Endodermal cell (in vitro differentiated cells): ENCODE measurements around the gene CCDC192. TPM values are rescaled to one million over a fixed set of nuclear protein-coding genes. Genes with fewer than 3 reads are reported as not detected.
A peak's percentile ranks its signal among the peaks of the same experiment; 100 is the strongest.

Source experiments
- DNase-seq: peaks from one replicate; pipeline ENCODE4 v3.0.0-alpha.2; 2017
- H3K27ac ChIP-seq: 2 replicates; pipeline ENCODE4 v1.5.1; 2013; ENCODE audit warnings: mild to moderate bottlenecking, low read depth, low read length, moderate library complexity
- H3K27me3 ChIP-seq: 2 replicates; pipeline ENCODE4 v1.6.1; 2013; ENCODE audit warnings: mild to moderate bottlenecking, low read length, moderate library complexity; ENCODE audit not compliant: insufficient read depth, control insufficient read depth, poor library complexity, severe bottlenecking
- H3K36me3 ChIP-seq: 2 replicates; pipeline ENCODE4 v1.7.0; 2013; ENCODE audit warnings: mild to moderate bottlenecking, low read length, moderate library complexity; ENCODE audit not compliant: control insufficient read depth, insufficient read depth
- H3K4me1 ChIP-seq: one replicate; pipeline ENCODE4 v1.7.0; 2013; ENCODE audit warnings: low read length; ENCODE audit not compliant: control insufficient read depth, insufficient read depth
- H3K4me3 ChIP-seq: 2 replicates; pipeline ENCODE4 v1.5.1; 2013; ENCODE audit warnings: mild to moderate bottlenecking, low read length, moderate library complexity
- H3K9ac ChIP-seq: 2 replicates; pipeline ENCODE4 v1.6.1; 2013; ENCODE audit warnings: mild to moderate bottlenecking, low read length, moderate library complexity; ENCODE audit not compliant: poor library complexity, severe bottlenecking; ENCODE audit errors: extremely low read depth
- H3K9me3 ChIP-seq: 2 replicates; pipeline ENCODE4 v1.6.1; 2013; ENCODE audit warnings: mild to moderate bottlenecking, low read length, moderate library complexity; ENCODE audit not compliant: control insufficient read depth
- H3K27ac Mint-ChIP-seq: 2 replicates; pipeline ENCODE4 v1.8.0; 2020; ENCODE audit warnings: mixed read lengths
- H3K27me3 Mint-ChIP-seq: 2 replicates; pipeline ENCODE4 v1.8.0; 2021; ENCODE audit warnings: mild to moderate bottlenecking, mixed read lengths; ENCODE audit not compliant: insufficient read depth
- H3K36me3 Mint-ChIP-seq: 2 replicates; pipeline ENCODE4 v1.8.0; 2020; ENCODE audit warnings: low read depth, mixed read lengths
- H3K4me1 Mint-ChIP-seq: 2 replicates; pipeline ENCODE4 v1.8.0; 2020; ENCODE audit warnings: mixed read lengths
- H3K4me3 Mint-ChIP-seq: 2 replicates; pipeline ENCODE4 v1.8.0; 2020; ENCODE audit warnings: mild to moderate bottlenecking, moderate library complexity, mixed read lengths
- H3K9me3 Mint-ChIP-seq: 2 replicates; pipeline ENCODE4 v1.8.0; 2020; ENCODE audit warnings: mild to moderate bottlenecking, mixed read lengths
- CTCF ChIP-seq: fragments of 200-600 bp; sonication (generic); conservative IDR thresholded peaks from 2 replicates; pipeline ENCODE4 v1.5.0; 2021; ENCODE audit warnings: antibody characterized with exemption, mild to moderate bottlenecking
- WGBS, 2 experiments: methylation state at CpG; one replicate each; pipeline versions ENCODE4 v1.1.5 to v1.1.7; 2013; ENCODE audit warnings: missing lambda C conversion rate in 2 of 2, mixed read lengths in 1 of 2; ENCODE audit not compliant: insufficient coverage in 1 of 2, insufficient read length in 1 of 2; 5-methylcytosine and 5-hydroxymethylcytosine counted together
- total RNA-seq, 2 donors: library from RNA; stranded (reverse); fragmentation: NEBNext Ultra II Directional in 1 of 2; extraction: Animal tissue kit (Norgen Biotek cat#: 25700) in 1 of 2; gene quantifications; 2 replicates in 1 of 2; 3 replicates in 1 of 2; pipeline ENCODE4 v1.2.1, GENCODE V29; 2021

Gene CCDC192
- total RNA-seq, 2 donors from 2014 or later: 0.48 to 1.3 TPM

DNA sequence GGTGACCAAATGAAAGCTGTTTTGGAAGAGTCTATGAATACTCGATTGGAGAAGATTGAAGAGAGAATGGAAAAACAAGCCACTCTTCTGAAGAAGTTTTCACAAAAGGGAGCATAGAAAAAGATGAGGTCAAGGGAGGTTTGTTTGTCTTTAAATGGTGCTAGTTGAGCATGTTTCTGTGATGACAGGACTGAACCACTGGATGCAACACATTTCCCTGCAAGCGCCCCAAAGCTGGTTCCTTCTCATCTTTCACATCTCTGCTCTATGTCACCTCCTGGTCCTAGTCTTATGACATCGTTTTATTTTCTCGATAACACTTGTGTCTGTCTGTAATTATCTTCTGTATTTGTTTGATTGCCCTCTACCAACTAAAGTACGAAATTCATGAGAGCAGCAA is 3.8 kb upstream of the CCDC192 start:
- Histone ChIP-seq H3K27me3 (no peaks in the 10 kb centered on the region), H3K9me3 (no peaks in the 10 kb centered on the region), H3K9ac (no peak overlapping the region), H3K4me1 (peaks cover 12% of the 10 kb centered on the region), H3K27ac (no peak overlapping the region), H3K4me3 (no peak overlapping the region), H3K36me3 (no peaks in the 10 kb centered on the region)
- H3K36me3 Mint-ChIP-seq: no peaks in the 10 kb centered on the region
- no peak overlapping the region for H3K27ac Mint-ChIP-seq
- peaks cover 4% of the 10 kb centered on the region for H3K27me3 Mint-ChIP-seq
- 78 to 90% methylated on average over 2 to 5 of the region's 5 CpGs for WGBS, 2 experiments
- TF ChIP-seq CTCF: no peak
- no peak for DNase-seq
- H3K9me3 Mint-ChIP-seq: no peaks in the 10 kb centered on the region
- H3K4me1 Mint-ChIP-seq: peaks cover 41% of the 10 kb centered on the region
- H3K4me3 Mint-ChIP-seq: no peak overlapping the region

GRCh38 chr5:127700237-127700766 is 2.9 kb upstream of the CCDC192 start:
- H3K9ac ChIP-seq: no peak overlapping the region
- H3K4me1 ChIP-seq: peaks cover 12% of the 10 kb centered on the region
- Mint-ChIP-seq H3K4me3 (no peak overlapping the region), H3K36me3 (no peaks in the 10 kb centered on the region), H3K27me3 (peaks cover 4% of the 10 kb centered on the region), H3K27ac (peak overlapping the region; percentile 35), H3K9me3 (no peaks in the 10 kb centered on the region), H3K4me1 (peaks cover 43% of the 10 kb centered on the region)
- no peaks in the 10 kb centered on the region for H3K27me3 ChIP-seq
- H3K4me3 ChIP-seq: no peak overlapping the region
- no peak for TF ChIP-seq CTCF
- no peaks in the 10 kb centered on the region for H3K36me3 ChIP-seq
- no peak for DNase-seq
- WGBS, 2 experiments: 66 to 67% methylated on average over 6 of the region's 6 CpGs
- H3K9me3 ChIP-seq: no peaks in the 10 kb centered on the region
- H3K27ac ChIP-seq: no peak overlapping the region

GRCh38 chr5:127702434-127702833 is 757 bp upstream of the CCDC192 start:
- no peak overlapping the region for H3K27ac Mint-ChIP-seq
- peaks cover 8% of the 10 kb centered on the region for H3K27me3 Mint-ChIP-seq
- peaks cover 39% of the 10 kb centered on the region for H3K4me1 Mint-ChIP-seq
- no peak for DNase-seq
- H3K9me3 ChIP-seq: no peaks in the 10 kb centered on the region
- no peak for TF ChIP-seq CTCF
- H3K36me3 Mint-ChIP-seq: no peaks in the 10 kb centered on the region
- H3K4me3 ChIP-seq: no peak overlapping the region
- no peak overlapping the region for H3K4me3 Mint-ChIP-seq
- no peak overlapping the region for H3K9ac ChIP-seq
- peaks cover under 1% of the 10 kb centered on the region for H3K27me3 ChIP-seq
- no peak overlapping the region for H3K27ac ChIP-seq
- H3K4me1 ChIP-seq: peaks cover 12% of the 10 kb centered on the region
- WGBS, 2 experiments: 97 to 100% methylated on average over 2 of the region's 2 CpGs
- no peaks in the 10 kb centered on the region for H3K9me3 Mint-ChIP-seq
- H3K36me3 ChIP-seq: no peaks in the 10 kb centered on the region
